ENCODE data around the gene LRRC55. TPM values are rescaled to one million over a fixed set of nuclear protein-coding genes. Genes with fewer than 3 reads are reported as not detected.

LRRC55 gene
- polyA plus RNA-seq, 1 experiment: not detected

- no peak overlapping the region for H3K27ac ChIP-seq (ENCODE audit: low read depth, low read length)
- TF ChIP-seq CTCF (IDR thresholded peaks at IDR 0.05; ENCODE audit: low read depth, low read length): no peak
- H3K27me3 ChIP-seq (ENCODE audit: control insufficient read depth, insufficient read depth, low read length): peaks cover 15% of the 10 kb centered on the region
- POLR2A ChIA-PET: no interaction called here
- H3K9me3 ChIP-seq (ENCODE audit: control insufficient read depth, insufficient read depth, low read length): no peaks in the 10 kb centered on the region
- CTCF ChIA-PET: interaction anchor here (0.5 to 1.0 kb wide), 3 partner anchors 52 to 81 kb away, joined by 3 read pairs; no protein-coding TSS in a partner anchor
- no peak for DNase-seq (ENCODE audit: low read depth, low spot score)
- no peak overlapping the region for H3K4me3 ChIP-seq (ENCODE audit: low read depth, low read length)
These were observed 16.0 kb downstream of the LRRC55 start for GRCh38 chr11:57197762-57198161.

DNA sequence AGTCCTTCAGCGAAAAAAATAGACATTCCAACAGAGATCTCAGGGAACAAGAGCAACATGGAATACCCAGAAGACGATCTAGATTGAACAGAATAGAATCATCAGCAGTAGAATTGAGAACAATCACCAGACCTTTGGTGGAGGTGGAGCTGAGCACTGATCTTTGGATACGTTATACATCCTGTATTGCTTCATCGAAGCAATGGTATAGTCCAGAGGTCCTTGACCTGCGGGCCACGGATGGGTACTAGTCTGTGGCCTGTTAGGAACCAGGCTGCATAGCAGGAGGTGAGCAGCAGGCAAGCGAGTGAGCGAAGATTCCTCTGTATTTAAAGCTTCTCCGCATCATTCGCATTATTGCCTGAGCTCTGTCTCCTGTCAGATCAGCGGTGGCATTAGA, 17.6 kb downstream of the LRRC55 start:
- POLR2A ChIA-PET: no interaction called here
- DNase-seq (ENCODE audit: low read depth, low spot score): no peak
- peaks cover 30% of the 10 kb centered on the region for H3K27me3 ChIP-seq (ENCODE audit: control insufficient read depth, insufficient read depth, low read length)
- CTCF ChIA-PET: no interaction called here
- no peaks in the 10 kb centered on the region for H3K9me3 ChIP-seq (ENCODE audit: control insufficient read depth, insufficient read depth, low read length)
- no peak for TF ChIP-seq CTCF (IDR thresholded peaks at IDR 0.05; ENCODE audit: low read depth, low read length)
- H3K27ac ChIP-seq (ENCODE audit: low read depth, low read length): no peak overlapping the region
- no peak overlapping the region for H3K4me3 ChIP-seq (ENCODE audit: low read depth, low read length)

DNA sequence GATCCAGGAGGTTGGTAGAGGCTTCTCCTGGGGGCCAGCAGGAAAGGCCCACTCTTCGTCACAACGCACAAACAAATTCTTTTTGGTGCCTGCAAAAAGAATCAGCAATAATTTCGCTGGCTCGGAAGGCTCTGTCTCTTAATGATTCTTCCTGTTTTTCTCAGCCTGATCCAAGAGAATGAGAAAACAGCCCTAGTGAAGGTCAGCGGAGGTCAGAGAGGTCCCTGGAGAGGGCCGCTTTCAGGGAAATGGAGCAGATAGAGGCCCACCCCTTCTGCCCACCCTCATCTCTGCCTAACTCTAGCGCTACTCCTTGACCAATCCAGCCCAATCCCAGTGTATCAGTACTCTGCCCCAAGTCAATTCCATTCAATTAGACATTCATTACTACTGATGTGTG, 19.2 kb downstream of the LRRC55 start:
- ChIA-PET CTCF (no interaction called here), POLR2A (no interaction called here)
- no peak for DNase-seq (ENCODE audit: low read depth, low spot score)
- peaks cover 39% of the 10 kb centered on the region for H3K27me3 ChIP-seq (ENCODE audit: control insufficient read depth, insufficient read depth, low read length)
- H3K9me3 ChIP-seq (ENCODE audit: control insufficient read depth, insufficient read depth, low read length): no peaks in the 10 kb centered on the region
- H3K4me3 ChIP-seq (ENCODE audit: low read depth, low read length): no peak overlapping the region
- TF ChIP-seq CTCF (IDR thresholded peaks at IDR 0.05; ENCODE audit: low read depth, low read length): no peak
- H3K27ac ChIP-seq (ENCODE audit: low read depth, low read length): no peak overlapping the region

DNA sequence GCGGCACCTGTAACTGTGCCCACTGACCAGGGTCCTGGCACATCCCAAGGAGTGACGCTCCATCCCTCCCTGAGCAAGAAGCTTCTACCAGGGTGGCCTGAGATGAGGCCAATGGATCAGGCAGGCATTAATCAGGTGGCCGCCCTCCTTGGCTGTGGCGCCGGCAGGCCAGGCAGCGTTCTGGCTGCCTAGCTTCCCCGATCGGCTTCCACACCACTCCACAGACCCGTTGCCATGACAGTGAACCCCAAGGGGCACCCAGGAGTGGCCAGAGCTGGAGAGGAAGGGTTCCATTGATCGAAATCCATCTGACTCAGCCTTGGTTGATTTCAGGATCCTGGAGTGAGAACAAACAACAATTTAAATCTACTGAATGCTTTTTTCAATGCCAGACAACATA, 20.5 kb downstream of the LRRC55 start:
- Histone ChIP-seq H3K27ac (ENCODE audit: low read depth, low read length) (no peak overlapping the region), H3K4me3 (ENCODE audit: low read depth, low read length) (no peak overlapping the region), H3K9me3 (ENCODE audit: control insufficient read depth, insufficient read depth, low read length) (no peaks in the 10 kb centered on the region), H3K27me3 (ENCODE audit: control insufficient read depth, insufficient read depth, low read length) (peaks cover 44% of the 10 kb centered on the region)
- ChIA-PET CTCF (interaction anchor here (8.0 kb wide), 1 partner anchor 48 kb away, joined by 119 read pairs; no protein-coding TSS in a partner anchor), POLR2A (no interaction called here)
- no peak for TF ChIP-seq CTCF (IDR thresholded peaks at IDR 0.05; ENCODE audit: low read depth, low read length)
- no peak for DNase-seq (ENCODE audit: low read depth, low spot score)

DNA sequence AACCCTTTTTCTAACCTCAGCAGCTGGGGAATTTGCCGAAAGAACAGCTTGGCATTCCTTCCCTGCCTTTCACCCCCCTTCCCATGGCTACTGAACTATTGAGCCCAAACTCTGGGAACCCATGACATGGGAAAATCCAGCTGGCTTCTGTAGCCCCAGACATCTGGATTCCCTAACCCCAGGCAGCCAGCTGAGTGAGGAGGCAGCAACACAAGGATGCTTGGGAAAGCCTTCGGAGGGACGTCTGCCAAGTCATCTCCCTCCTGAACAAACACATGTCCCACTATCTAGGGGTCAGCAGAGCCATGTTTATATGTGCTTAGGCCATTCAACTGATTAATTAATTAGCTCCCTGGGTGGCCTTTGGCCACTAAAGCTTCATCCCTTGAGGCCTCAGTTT, 21.6 kb downstream of the LRRC55 start:
- H3K27ac ChIP-seq (ENCODE audit: low read depth, low read length): peak overlapping the region; percentile 31
- no peaks in the 10 kb centered on the region for H3K9me3 ChIP-seq (ENCODE audit: control insufficient read depth, insufficient read depth, low read length)
- H3K4me3 ChIP-seq (ENCODE audit: low read depth, low read length): no peak overlapping the region
- peaks cover 44% of the 10 kb centered on the region for H3K27me3 ChIP-seq (ENCODE audit: control insufficient read depth, insufficient read depth, low read length)
- no peak for DNase-seq (ENCODE audit: low read depth, low spot score)
- CTCF ChIA-PET: interaction anchor here (0.7 to 8.0 kb wide), 2 partner anchors 47 to 75 kb away, joined by 3 to 119 read pairs; no protein-coding TSS in a partner anchor
- POLR2A ChIA-PET: interaction anchor here (1.7 kb wide), 1 partner anchor 10 kb away, joined by 5 read pairs; no protein-coding TSS in a partner anchor
- no peak for TF ChIP-seq CTCF (IDR thresholded peaks at IDR 0.05; ENCODE audit: low read depth, low read length)
